ENCODE results near the gene RNF14.

The RNF14 gene

DNA sequence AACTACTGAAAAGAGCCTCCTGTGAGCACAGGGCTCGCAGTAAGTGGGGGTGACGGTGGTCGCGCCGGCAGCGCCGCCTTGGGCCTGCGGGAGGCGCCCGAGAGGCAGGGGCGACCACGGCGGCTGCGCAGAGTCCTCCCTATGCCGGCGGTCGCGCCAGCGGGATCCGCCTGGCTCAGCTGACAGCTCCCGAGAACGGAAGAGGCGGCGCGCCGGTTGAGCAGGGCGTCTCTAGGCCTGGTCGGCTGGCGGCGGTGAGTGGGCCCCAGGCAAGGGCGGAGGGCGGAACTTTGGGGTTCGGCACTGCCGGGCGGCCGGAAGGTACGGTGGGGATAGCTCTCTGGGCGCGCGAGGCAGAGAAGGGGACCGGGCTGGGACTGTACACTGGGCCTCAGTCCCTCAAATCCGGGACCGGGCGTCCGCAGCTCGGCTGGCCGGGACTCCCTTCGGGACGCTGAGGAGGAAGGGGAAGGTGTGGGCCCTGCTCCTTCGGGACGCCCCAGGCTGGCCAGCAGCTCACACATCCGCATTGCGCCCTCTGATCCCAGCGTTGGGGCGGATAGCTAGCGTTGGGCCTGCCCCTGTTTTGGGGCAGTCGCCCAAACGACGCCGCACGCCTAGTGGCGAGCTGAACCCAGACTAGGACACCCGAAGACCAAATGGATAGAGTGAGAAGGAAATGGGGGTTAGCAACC, at the start of gene RNF14:
Gene RNF14 (plus strand): TSS at position 192 of the 695 bp plus-strand sequence. CDS start 4,484 bp downstream, outside the sequence.
- peak within 1 kb of the TSS; percentile 74 for H3K27ac ChIP-seq (ENCODE audit: extremely low read depth, low read depth, low read length)
- peak; percentile 91 for TF ChIP-seq ZEB2 (tag by site-specific recombination; IDR thresholded peaks at IDR 0.05)
- no peak for TF ChIP-seq ZNF274 (IDR thresholded peaks at IDR 0.05; ENCODE audit: low read length)
- TF ChIP-seq ZNF274 (tag by site-specific recombination; IDR thresholded peaks at IDR 0.05; ENCODE audit: borderline replicate concordance): no peak
- 0 out of 2 replicates have a peak, but pooled peaks have one; percentile 64 for TF ChIP-seq REPIN1 (tag by site-specific recombination; IDR thresholded peaks at IDR 0.05; ENCODE audit: low read depth)
- no peak for TF ChIP-seq ZNF473 (tag by site-specific recombination; IDR thresholded peaks at IDR 0.05)
- TF ChIP-seq YY1 (tag by site-specific recombination; IDR thresholded peaks at IDR 0.05): peak; percentile 32; the same call in 1 of the 2 replicates
- no peak for TF ChIP-seq ZNF138 (tag by site-specific recombination; IDR thresholded peaks at IDR 0.05; ENCODE audit: borderline replicate concordance)
- TF ChIP-seq, protein P1, sequence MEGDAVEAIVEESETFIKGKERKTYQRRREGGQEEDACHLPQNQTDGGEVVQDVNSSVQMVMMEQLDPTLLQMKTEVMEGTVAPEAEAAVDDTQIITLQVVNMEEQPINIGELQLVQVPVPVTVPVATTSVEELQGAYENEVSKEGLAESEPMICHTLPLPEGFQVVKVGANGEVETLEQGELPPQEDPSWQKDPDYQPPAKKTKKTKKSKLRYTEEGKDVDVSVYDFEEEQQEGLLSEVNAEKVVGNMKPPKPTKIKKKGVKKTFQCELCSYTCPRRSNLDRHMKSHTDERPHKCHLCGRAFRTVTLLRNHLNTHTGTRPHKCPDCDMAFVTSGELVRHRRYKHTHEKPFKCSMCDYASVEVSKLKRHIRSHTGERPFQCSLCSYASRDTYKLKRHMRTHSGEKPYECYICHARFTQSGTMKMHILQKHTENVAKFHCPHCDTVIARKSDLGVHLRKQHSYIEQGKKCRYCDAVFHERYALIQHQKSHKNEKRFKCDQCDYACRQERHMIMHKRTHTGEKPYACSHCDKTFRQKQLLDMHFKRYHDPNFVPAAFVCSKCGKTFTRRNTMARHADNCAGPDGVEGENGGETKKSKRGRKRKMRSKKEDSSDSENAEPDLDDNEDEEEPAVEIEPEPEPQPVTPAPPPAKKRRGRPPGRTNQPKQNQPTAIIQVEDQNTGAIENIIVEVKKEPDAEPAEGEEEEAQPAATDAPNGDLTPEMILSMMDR (tag by site-specific recombination; IDR thresholded peaks at IDR 0.05): peak; percentile 91
- no peak for TF ChIP-seq GLIS2 (tag by site-specific recombination; IDR thresholded peaks at IDR 0.05)
- TF ChIP-seq ZNF266 (tag by site-specific recombination; IDR thresholded peaks at IDR 0.05; ENCODE audit: low read depth): no peak
- peak; percentile 61 for TF ChIP-seq ZSCAN30 (tag by site-specific recombination; IDR thresholded peaks at IDR 0.05)
- TF ChIP-seq ZNF629 (tag by site-specific recombination; IDR thresholded peaks at IDR 0.05): peak; percentile 60; the same call in 1 of the 2 replicates
- TF ChIP-seq KLF10 (tag by site-specific recombination; IDR thresholded peaks at IDR 0.05): no peak; the same call in 1 of the 2 replicates
- no peak for TF ChIP-seq ZNF37A (tag by site-specific recombination; IDR thresholded peaks at IDR 0.05)
- no peak for TF ChIP-seq FEZF1 (tag by site-specific recombination; IDR thresholded peaks at IDR 0.05)
- no peak for TF ChIP-seq ZNF202 (tag by site-specific recombination; IDR thresholded peaks at IDR 0.05; ENCODE audit: borderline replicate concordance)
- TF ChIP-seq EGR2 (tag by site-specific recombination; IDR thresholded peaks at IDR 0.05; ENCODE audit: low read depth): peak; percentile 75
- TF ChIP-seq, protein P2, sequence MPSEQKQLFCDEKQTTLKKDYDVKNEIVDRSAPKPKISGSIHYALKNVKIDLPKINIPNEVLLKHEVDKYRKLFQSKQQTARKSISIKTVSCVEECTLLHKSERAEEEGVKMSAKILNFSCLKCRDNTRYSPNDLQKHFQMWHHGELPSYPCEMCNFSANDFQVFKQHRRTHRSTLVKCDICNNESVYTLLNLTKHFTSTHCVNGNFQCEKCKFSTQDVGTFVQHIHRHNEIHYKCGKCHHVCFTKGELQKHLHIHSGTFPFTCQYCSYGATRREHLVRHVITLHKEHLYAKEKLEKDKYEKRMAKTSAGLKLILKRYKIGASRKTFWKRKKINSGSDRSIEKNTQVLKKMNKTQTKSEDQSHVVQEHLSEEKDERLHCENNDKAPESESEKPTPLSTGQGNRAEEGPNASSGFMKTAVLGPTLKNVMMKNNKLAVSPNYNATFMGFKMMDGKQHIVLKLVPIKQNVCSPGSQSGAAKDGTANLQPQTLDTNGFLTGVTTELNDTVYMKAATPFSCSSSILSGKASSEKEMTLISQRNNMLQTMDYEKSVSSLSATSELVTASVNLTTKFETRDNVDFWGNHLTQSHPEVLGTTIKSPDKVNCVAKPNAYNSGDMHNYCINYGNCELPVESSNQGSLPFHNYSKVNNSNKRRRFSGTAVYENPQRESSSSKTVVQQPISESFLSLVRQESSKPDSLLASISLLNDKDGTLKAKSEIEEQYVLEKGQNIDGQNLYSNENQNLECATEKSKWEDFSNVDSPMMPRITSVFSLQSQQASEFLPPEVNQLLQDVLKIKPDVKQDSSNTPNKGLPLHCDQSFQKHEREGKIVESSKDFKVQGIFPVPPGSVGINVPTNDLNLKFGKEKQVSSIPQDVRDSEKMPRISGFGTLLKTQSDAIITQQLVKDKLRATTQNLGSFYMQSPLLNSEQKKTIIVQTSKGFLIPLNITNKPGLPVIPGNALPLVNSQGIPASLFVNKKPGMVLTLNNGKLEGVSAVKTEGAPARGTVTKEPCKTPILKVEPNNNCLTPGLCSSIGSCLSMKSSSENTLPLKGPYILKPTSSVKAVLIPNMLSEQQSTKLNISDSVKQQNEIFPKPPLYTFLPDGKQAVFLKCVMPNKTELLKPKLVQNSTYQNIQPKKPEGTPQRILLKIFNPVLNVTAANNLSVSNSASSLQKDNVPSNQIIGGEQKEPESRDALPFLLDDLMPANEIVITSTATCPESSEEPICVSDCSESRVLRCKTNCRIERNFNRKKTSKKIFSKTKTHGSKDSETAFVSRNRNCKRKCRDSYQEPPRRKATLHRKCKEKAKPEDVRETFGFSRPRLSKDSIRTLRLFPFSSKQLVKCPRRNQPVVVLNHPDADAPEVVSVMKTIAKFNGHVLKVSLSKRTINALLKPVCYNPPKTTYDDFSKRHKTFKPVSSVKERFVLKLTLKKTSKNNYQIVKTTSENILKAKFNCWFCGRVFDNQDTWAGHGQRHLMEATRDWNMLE (tag by site-specific recombination; conservative IDR thresholded peaks at IDR 0.05; ENCODE audit: low read depth): no peak; the same call in 1 of the 2 replicates
- TF ChIP-seq ZNF48 (tag by site-specific recombination; IDR thresholded peaks at IDR 0.05): no peak
- TF ChIP-seq, protein P3, sequence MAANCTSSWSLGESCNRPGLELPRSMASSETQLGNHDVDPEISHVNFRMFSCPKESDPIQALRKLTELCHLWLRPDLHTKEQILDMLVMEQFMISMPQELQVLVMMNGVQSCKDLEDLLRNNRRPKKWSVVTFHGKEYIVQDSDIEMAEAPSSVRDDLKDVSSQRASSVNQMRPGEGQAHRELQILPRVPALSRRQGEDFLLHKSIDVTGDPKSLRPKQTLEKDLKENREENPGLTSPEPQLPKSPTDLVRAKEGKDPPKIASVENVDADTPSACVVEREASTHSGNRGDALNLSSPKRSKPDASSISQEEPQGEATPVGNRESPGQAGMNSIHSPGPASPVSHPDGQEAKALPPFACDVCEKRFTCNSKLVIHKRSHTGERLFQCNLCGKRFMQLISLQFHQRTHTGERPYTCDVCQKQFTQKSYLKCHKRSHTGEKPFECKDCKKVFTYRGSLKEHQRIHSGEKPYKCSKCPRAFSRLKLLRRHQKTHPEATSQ (tag by site-specific recombination; IDR thresholded peaks at IDR 0.05): peak; percentile 97
- peak; percentile 100 for TF ChIP-seq ZFP69B (tag by site-specific recombination; IDR thresholded peaks at IDR 0.05)
- peak; percentile 98 for TF ChIP-seq SP2 (tag by site-specific recombination; IDR thresholded peaks at IDR 0.05)
- TF ChIP-seq ZNF544 (tag by site-specific recombination; IDR thresholded peaks at IDR 0.05): no peak
- peak; percentile 68; the same call in 1 of the 2 replicates for TF ChIP-seq ZNF121 (tag by site-specific recombination; IDR thresholded peaks at IDR 0.05)
- no peak for TF ChIP-seq TCF7L2 (IDR thresholded peaks at IDR 0.05; ENCODE audit: borderline replicate concordance, low read depth, low read length)
- peak; percentile 74 for TF ChIP-seq KLF9 (tag by site-specific recombination; IDR thresholded peaks at IDR 0.05; ENCODE audit: low read depth)
- peak; percentile 86; the same call in 1 of the 2 replicates for TF ChIP-seq PBX3 (CRISPR knock-in tag; IDR thresholded peaks at IDR 0.05)
- 0 out of 2 replicates have a peak, but pooled peaks have one; percentile 23 for TF ChIP-seq ZBTB21 (tag by site-specific recombination; IDR thresholded peaks at IDR 0.05)
- no peak for TF ChIP-seq ZNF510 (tag by site-specific recombination; IDR thresholded peaks at IDR 0.05; ENCODE audit: insufficient replicate concordance)

More for the DNA sequence above, at the start of gene RNF14:
- Histone ChIP-seq H3K9me3 (ENCODE audit: control insufficient read depth, insufficient read depth, low read depth, low read length) (no peaks in the 10 kb centered on the region), H3K4me3 (ENCODE audit: low read depth, low read length) (peak within 1 kb of the TSS; percentile 93), H3K4me1 (ENCODE audit: control insufficient read depth, insufficient read depth, low read length) (peaks cover 6% of the 10 kb centered on the region), H3K36me3 (ENCODE audit: control insufficient read depth in 2 of 2, insufficient read depth in 1 of 2, low read length in 2 of 2) (peaks cover 24 to 32% of the 10 kb centered on the region in 2 experiments)
- POLR2A ChIA-PET: interaction anchor here (0.5 to 2.4 kb wide), 15 partner anchors 8 to 1857 kb away, joined by 3 to 19 read pairs (median 4); partner anchors contain the start of genes DELE1, HDAC3, PCDH1 and PCDH12
- CTCF ChIA-PET: interaction anchor here (0.6 to 5.3 kb wide), 32 partner anchors 9 to 405 kb away, joined by 3 to 42 read pairs (median 4); partner anchors contain the start of genes DELE1 and PCDH1

Data from HEK293 (cell line).